SK-N-SH (cell line): Measurements from ENCODE around the gene PLCH1. TPM values are rescaled to one million over a fixed set of nuclear protein-coding genes. Genes with fewer than 3 reads are reported as not detected.

Source experiments
- CTCF ChIA-PET: fragments of 300-600, 350-600 bp; formaldehyde crosslinking; extraction: SDS; loops from one replicate; lab custom pipeline; 2021; lab: Yijun Ruan, JAX
- POLR2A ChIA-PET: fragments of 350-600 bp; sonication (Branson Sonifier 250); formaldehyde crosslinking; extraction: SDS; loops from one replicate; lab custom pipeline; 2020; ENCODE audit warnings: antibody characterized with exemption, inconsistent platforms; lab: Yijun Ruan, JAX
- DNase-seq: peaks from one replicate; pipeline ENCODE4 v3.0.0; 2012
- H2AFZ ChIP-seq: fragments of 200-600 bp; sonication (generic); 2 replicates; pipeline ENCODE4 v1.8.1; 2016; ENCODE audit warnings: antibody characterized with exemption, mild to moderate bottlenecking, low read depth
- H3F3A ChIP-seq: fragments of 200-600 bp; sonication (generic); replicated peaks from 2 replicates; pipeline ENCODE3; 2016; ENCODE audit warnings: antibody characterized with exemption, mild to moderate bottlenecking; ENCODE audit not compliant: insufficient read depth
- H3K27ac ChIP-seq, 2 experiments: fragments of 200-500 bp in 1 of 2; fragments of 200-600 bp in 1 of 2; sonication (Bioruptor generic) in 1 of 2; sonication (generic), shearing (Covaris generic) in 1 of 2; 2 replicates each; pipeline versions ENCODE4 v1.5.1 to v1.6.1; 2014 to 2016; ENCODE audit warnings: low read depth in 2 of 2, inconsistent platforms in 1 of 2, low read length in 1 of 2, mild to moderate bottlenecking in 1 of 2, mixed read lengths in 1 of 2
- H3K27me3 ChIP-seq: fragments of 200-600 bp; sonication (generic), shearing (Covaris generic); 2 replicates; pipeline ENCODE4 v1.6.1; 2016; ENCODE audit warnings: mixed run types; ENCODE audit not compliant: insufficient read depth
- H3K36me3 ChIP-seq, 2 experiments: fragments of 200-500 bp in 1 of 2; fragments of 200-600 bp in 1 of 2; sonication (Bioruptor generic) in 1 of 2; sonication (generic) in 1 of 2; replicated peaks in 1 of 2; 2 replicates each; pipeline versions ENCODE3 to v1.5.1; 2014 to 2016; ENCODE audit warnings: low read length in 1 of 2, mild to moderate bottlenecking in 1 of 2; ENCODE audit not compliant: insufficient read depth in 2 of 2, control insufficient read depth in 1 of 2
- H3K4me1 ChIP-seq, 2 experiments: fragments of 200-500 bp in 1 of 2; fragments of 200-600 bp in 1 of 2; sonication (Bioruptor generic) in 1 of 2; sonication (generic), shearing (Covaris generic) in 1 of 2; 2 replicates each; pipeline versions ENCODE4 v1.5.1 to v1.6.1; 2014 to 2016; ENCODE audit warnings: low read depth in 1 of 2, low read length in 1 of 2, mixed run types in 1 of 2; ENCODE audit not compliant: insufficient read depth in 2 of 2, control insufficient read depth in 1 of 2
- H3K4me2 ChIP-seq: fragments of 200-600 bp; sonication (generic), shearing (Covaris generic); 2 replicates; pipeline ENCODE4 v1.6.1; 2017; ENCODE audit warnings: mixed run types
- H3K4me3 ChIP-seq, 2 experiments: fragments of 200-500 bp in 1 of 2; fragments of 200-600 bp in 1 of 2; sonication (Bioruptor generic) in 1 of 2; sonication (generic), shearing (Covaris generic) in 1 of 2; 2 replicates each; pipeline versions ENCODE4 v1.5.1 to v1.8.1; 2014 to 2016; ENCODE audit warnings: low read depth in 2 of 2, inconsistent platforms in 1 of 2, low read length in 1 of 2, mild to moderate bottlenecking in 1 of 2, mixed read lengths in 1 of 2, moderate library complexity in 1 of 2
- H3K79me2 ChIP-seq: fragments of 200-600 bp; sonication (generic); 2 replicates; pipeline ENCODE4 v1.8.1; 2017; ENCODE audit warnings: mild to moderate bottlenecking; ENCODE audit not compliant: insufficient read depth
- H3K9ac ChIP-seq: fragments of 200-600 bp; sonication (generic); 2 replicates; pipeline ENCODE4 v1.6.1; 2017; ENCODE audit warnings: mixed run types
- H3K9me2 ChIP-seq: fragments of 200-600 bp; sonication (generic); 2 replicates; pipeline ENCODE4 v1.6.1; 2017; ENCODE audit warnings: mixed run types
- H3K9me3 ChIP-seq: fragments of 200-600 bp; sonication (generic); 2 replicates; pipeline ENCODE4 v1.6.1; 2017; ENCODE audit warnings: mixed run types, mild to moderate bottlenecking, moderate library complexity
- H4K20me1 ChIP-seq: fragments of 200-600 bp; sonication (generic); 2 replicates; pipeline ENCODE4 v1.6.1; 2017; ENCODE audit warnings: mild to moderate bottlenecking, mixed run types; ENCODE audit not compliant: insufficient read depth
- CHD2 ChIP-seq: fragments of 150-350 bp; IDR thresholded peaks from 2 replicates; pipeline ENCODE4 v1.6.1; 2018; ENCODE audit warnings: low read length; ENCODE audit not compliant: partially characterized antibody
- EP300 ChIP-seq, 2 experiments: IDR thresholded peaks; 2 replicates each; pipeline versions ENCODE4 v1.4.0 to v1.6.1; 2012; ENCODE audit warnings: borderline replicate concordance in 1 of 2, low read depth in 1 of 2, low read length in 1 of 2
- FOXM1 ChIP-seq: IDR thresholded peaks from 2 replicates; pipeline ENCODE4 v1.4.0; 2012; ENCODE audit warnings: low read depth, mild to moderate bottlenecking
- GABPA ChIP-seq: IDR thresholded peaks from 2 replicates; pipeline ENCODE4 v1.4.0; 2012; ENCODE audit warnings: low read depth, mild to moderate bottlenecking
- GATA2 ChIP-seq: sonication (generic); formaldehyde crosslinking; IDR thresholded peaks from 2 replicates; pipeline ENCODE4 v1.5.0; 2020; ENCODE audit warnings: mild to moderate bottlenecking, missing genetic modification reagents
- IRF3 ChIP-seq: fragments of 150-350 bp; IDR thresholded peaks from 2 replicates; pipeline ENCODE4 v1.6.1; 2016; ENCODE audit warnings: mild to moderate bottlenecking, low read depth, low read length
- JUND ChIP-seq: IDR thresholded peaks from 2 replicates; pipeline ENCODE4 v1.4.0; 2012
- MXI1 ChIP-seq: IDR thresholded peaks from 2 replicates; pipeline ENCODE4 v1.6.1; 2012; ENCODE audit warnings: mild to moderate bottlenecking, low read depth, low read length, improper control_type of control experiment
- NFIC ChIP-seq: IDR thresholded peaks from 2 replicates; pipeline ENCODE4 v1.4.0; 2012; ENCODE audit warnings: borderline replicate concordance
- POLR2AphosphoS5 ChIP-seq: IDR thresholded peaks from 2 replicates; pipeline ENCODE4 v1.6.1; 2012; ENCODE audit warnings: low read depth, low read length
- RFX5 ChIP-seq: IDR thresholded peaks from 2 replicates; pipeline ENCODE4 v1.6.1; 2012; ENCODE audit warnings: mild to moderate bottlenecking, improper control_type of control experiment, low read length
- RXRA ChIP-seq: IDR thresholded peaks from 2 replicates; pipeline ENCODE4 v1.4.0; 2012; ENCODE audit warnings: low read depth, mild to moderate bottlenecking, borderline replicate concordance
- SIN3A ChIP-seq: IDR thresholded peaks from 2 replicates; pipeline ENCODE4 v1.6.1; 2012; ENCODE audit warnings: low read depth, mild to moderate bottlenecking, low read length, moderate library complexity, borderline replicate concordance
- TAF1 ChIP-seq: IDR thresholded peaks from 2 replicates; pipeline ENCODE4 v1.6.1; 2012; ENCODE audit warnings: low read depth, mild to moderate bottlenecking, low read length, moderate library complexity, borderline replicate concordance
- TEAD4 ChIP-seq: IDR thresholded peaks from 2 replicates; pipeline ENCODE4 v1.4.0; 2012; ENCODE audit warnings: mild to moderate bottlenecking, borderline replicate concordance; ENCODE audit not compliant: insufficient read depth
- ZBTB33 ChIP-seq: IDR thresholded peaks from 2 replicates; pipeline ENCODE4 v1.4.0; 2012; ENCODE audit warnings: low read depth, borderline replicate concordance
- WGBS: methylation state at CpG from one replicate; pipeline ENCODE4 v1.1.6; 2017; ENCODE audit warnings: low lambda C conversion rate; 5-methylcytosine and 5-hydroxymethylcytosine counted together
- polyA plus RNA-seq, 3 experiments: library from polyadenylated mRNA; depleted of rRNA; stranded (reverse); fragments of >200 nt; gene quantifications; 2 replicates each; pipeline ENCODE4 v1.2.3, GENCODE V29; 2012
- TF ChIP-seq, protein P1 (sequence below): fragments of 150-350 bp; IDR thresholded peaks from 2 replicates; pipeline ENCODE4 v1.6.1; 2017; ENCODE audit warnings: antibody characterized with exemption, low read length, low read depth, borderline replicate concordance
- TF ChIP-seq, protein P2 (sequence below): IDR thresholded peaks from 2 replicates; pipeline ENCODE4 v1.4.0; 2012; ENCODE audit warnings: low read depth

Gene PLCH1
- polyA plus RNA-seq, 1 of the 3 experiments (the other 2 are of a cell fraction): 0.26 TPM

DNA sequence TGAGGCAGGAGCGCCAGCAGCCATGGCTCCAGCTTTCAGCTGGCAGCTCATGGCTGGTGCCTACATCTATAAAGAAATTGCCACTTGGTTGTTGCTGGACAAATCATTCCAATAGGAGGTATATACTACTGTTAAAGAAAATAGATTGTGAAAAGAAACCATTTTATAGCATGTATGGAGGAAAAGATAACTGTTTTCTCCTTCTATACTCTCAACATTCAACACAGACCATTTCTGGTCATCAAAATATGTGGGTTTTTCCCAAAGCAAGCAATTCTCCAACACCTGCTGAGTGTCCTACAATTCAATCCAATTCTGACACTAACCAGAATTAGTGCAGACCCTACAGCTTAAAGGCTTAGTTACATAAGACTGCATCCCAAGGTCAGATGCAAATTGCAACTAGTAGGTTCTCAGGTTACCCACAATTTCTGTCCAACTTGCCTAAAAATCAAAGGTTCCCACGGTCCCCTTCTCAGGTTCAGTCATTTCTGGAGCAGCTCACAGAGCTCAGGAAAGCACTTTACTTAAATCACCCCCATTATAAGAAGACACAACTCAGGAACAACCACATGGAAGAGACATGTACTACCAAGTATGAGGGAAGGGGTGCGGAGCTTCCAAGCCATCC lies 409.0 kb downstream of the PLCH1 start:
- no peak overlapping the region for H3K4me3 ChIP-seq
- H3K4me1 ChIP-seq: peaks cover 0 to 48% of the 10 kb centered on the region in 2 experiments; a peak in 2 of 4 replicates
- H3K9me2 ChIP-seq: no peaks in the 10 kb centered on the region
- H3K27me3 ChIP-seq: no peaks in the 10 kb centered on the region
- ChIA-PET CTCF (interaction anchor here (0.9 to 4.5 kb wide), 6 partner anchors 9 to 47 kb away, joined by 3 to 33 read pairs (median 3); no protein-coding TSS in a partner anchor), POLR2A (no interaction called here)
- H3K9ac ChIP-seq: no peak overlapping the region
- H3F3A ChIP-seq: no peaks in the 10 kb centered on the region
- TF ChIP-seq GABPA: no peak
- TF ChIP-seq IRF3: no peak
- TF ChIP-seq SIN3A: no peak
- no peak for TF ChIP-seq EP300 (IDR thresholded peaks at IDR 0.05; ENCODE audit: borderline replicate concordance in 1 of 2, low read depth in 1 of 2, low read length in 1 of 2)
- no peak for TF ChIP-seq ZBTB33
- TF ChIP-seq, protein P1, sequence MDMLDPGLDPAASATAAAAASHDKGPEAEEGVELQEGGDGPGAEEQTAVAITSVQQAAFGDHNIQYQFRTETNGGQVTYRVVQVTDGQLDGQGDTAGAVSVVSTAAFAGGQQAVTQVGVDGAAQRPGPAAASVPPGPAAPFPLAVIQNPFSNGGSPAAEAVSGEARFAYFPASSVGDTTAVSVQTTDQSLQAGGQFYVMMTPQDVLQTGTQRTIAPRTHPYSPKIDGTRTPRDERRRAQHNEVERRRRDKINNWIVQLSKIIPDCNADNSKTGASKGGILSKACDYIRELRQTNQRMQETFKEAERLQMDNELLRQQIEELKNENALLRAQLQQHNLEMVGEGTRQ: no peak
- no peak for TF ChIP-seq TEAD4
- no peak for TF ChIP-seq GATA2 (CRISPR knock-in tag)
- TF ChIP-seq RFX5: no peak
- TF ChIP-seq MXI1: no peak
- no peak for TF ChIP-seq RXRA
- TF ChIP-seq POLR2AphosphoS5: no peak
- TF ChIP-seq CHD2: no peak
- no peak for TF ChIP-seq JUND
- TF ChIP-seq, protein P2, sequence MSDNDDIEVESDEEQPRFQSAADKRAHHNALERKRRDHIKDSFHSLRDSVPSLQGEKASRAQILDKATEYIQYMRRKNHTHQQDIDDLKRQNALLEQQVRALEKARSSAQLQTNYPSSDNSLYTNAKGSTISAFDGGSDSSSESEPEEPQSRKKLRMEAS: no peak
- no peak for TF ChIP-seq TAF1
- no peak for TF ChIP-seq FOXM1
- no peak for TF ChIP-seq NFIC
- H3K4me2 ChIP-seq: no peak overlapping the region
- H3K9me3 ChIP-seq: no peaks in the 10 kb centered on the region
- no peak overlapping the region for H2AFZ ChIP-seq
- no peaks in the 10 kb centered on the region for H3K36me3 ChIP-seq
- 73% methylated on average over 3 of the region's 3 CpGs for WGBS
- peak overlapping the region in 1 of 2 experiments; percentile 98; a peak in 2 of 4 replicates for H3K27ac ChIP-seq
- H4K20me1 ChIP-seq: no peaks in the 10 kb centered on the region
- H3K79me2 ChIP-seq: no peaks in the 10 kb centered on the region
- no peak for DNase-seq
